ENCODE measurements around the gene OR2T6.
"Not testable (repeated sequence)": the region's sequence is repeated elsewhere in the genome, so short reads cannot be mapped to it uniquely, and the experiment has no call there.

Gene OR2T6, protein sequence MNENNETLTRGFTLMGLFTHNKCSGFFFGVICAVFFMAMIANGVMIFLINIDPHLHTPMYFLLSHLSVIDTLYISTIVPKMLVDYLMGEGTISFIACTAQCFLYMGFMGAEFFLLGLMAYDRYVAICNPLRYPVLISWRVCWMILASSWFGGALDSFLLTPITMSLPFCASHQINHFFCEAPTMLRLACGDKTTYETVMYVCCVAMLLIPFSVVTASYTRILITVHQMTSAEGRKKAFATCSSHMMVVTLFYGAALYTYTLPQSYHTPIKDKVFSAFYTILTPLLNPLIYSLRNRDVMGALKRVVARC

GRCh38 chr1:248375446-248375845, at the start of gene OR2T6:
Gene OR2T6 (plus strand): TSS chr1:248375746. CDS start chr1:248387609, 11,863 bp downstream.
- no peak for DNase-seq

GRCh38 chr1:248343451-248343850, 32.1 kb upstream of the OR2T6 start:
- DNase-seq = no peak

DNA sequence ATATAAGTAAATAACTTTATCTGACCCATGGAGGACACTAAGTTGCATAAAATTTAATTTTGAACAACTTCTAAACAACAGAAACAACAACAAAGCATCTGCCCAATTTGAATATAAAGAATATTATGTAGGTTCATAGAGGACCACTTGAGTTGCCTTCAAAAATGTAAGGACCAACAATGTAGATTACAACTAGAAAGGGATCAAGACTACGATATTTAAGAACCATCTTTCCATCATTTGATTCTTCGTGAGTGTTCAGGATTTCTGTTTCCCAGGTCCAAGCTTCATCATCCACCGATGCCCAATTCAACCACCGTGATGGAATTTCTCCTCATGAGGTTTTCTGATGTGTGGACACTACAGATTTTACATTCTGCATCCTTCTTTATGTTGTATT, 27.1 kb upstream of the OR2T6 start, which contains the start of gene OR14C36:
Gene OR14C36 (plus strand): TSS at position 301 of the 400 bp plus-strand sequence. CDS start 0 bp downstream, at position 301.
- no peak for DNase-seq

GRCh38 chr1:248359415-248359814, 16.1 kb upstream of the OR2T6 start:
- no peak for DNase-seq

DNA sequence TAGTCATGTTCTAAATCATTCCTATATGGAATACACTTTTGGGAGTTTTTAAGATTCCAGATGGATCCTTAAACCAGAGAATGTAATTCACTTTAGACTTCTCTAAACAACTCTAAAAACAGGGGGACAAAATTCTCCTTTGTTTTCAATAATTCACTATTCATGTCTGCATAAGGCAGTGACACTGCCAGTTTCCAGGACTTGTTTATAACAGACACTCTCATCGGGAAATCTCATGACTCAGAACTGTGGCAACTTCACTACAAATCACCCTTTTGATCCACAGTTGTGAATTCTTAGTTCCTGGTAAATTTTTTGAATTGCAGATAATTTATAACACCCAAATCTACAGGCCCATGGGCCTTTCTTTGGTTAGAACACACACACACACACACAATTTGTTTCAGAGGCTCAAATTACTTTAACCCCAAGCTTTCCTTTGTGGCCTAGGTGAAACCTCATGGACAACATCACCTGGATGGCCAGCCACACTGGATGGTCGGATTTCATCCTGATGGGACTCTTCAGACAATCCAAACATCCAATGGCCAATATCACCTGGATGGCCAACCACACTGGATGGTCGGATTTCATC, 14.3 kb upstream of the OR2T6 start, which contains the start of gene OR2T4:
Gene OR2T4 (plus strand): TSS at position 545 of the 595 bp plus-strand sequence. CDS start 0 bp downstream, at position 545.
- DNase-seq = no peak

DNA sequence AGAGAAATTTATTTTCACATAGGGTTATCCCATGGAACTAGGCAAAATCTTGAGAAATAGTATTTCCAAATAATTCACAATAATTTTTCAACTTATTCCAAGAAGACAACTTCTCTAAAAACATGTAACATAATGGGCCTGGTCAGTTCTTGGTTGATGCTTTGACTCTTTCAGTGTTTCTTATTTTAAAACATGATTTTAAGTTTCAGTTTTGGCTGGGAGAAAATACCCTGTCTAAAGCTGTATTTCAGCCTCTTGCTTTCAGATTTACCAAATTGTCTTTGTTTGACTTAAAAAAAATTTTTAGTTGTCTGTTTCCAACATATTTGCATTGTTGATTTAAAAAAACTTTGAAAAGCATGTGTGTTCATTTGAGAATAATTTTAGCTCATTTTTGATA, 8.9 kb upstream of the OR2T6 start:
- DNase-seq = no peak

GRCh38 chr1:248372394-248372793, 3.2 kb upstream of the OR2T6 start:
- peak; percentile 1 for DNase-seq

- DNase-seq = no peak
Measured at GRCh38 chr1:248373761-248374160, 1.8 kb upstream of the OR2T6 start.

- DNase-seq = no peak
Measured at GRCh38 chr1:248376916-248377315, 1.4 kb downstream of the OR2T6 start.

DNA sequence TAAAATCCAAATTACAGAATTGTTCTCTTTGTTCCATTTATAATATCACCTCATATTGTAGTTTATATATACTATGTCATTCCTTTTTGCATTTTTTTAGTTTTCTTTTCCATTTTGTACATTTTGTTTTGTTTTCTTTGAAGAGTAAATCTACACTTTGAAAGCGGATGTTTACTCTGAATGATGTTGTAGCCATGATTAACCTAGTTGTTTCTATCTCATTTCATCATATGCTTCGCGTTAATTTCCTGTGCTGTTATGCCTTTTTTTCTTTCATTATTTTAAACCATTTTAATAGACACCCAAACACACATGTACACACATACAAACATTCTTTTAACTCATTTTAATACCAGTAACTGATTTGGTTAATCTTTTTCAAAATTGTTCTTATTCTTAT, 5.3 kb downstream of the OR2T6 start:
- DNase-seq = no peak

- DNase-seq = no peak
Measured at GRCh38 chr1:248388426-248388825, 12.9 kb downstream of the OR2T6 start.

DNA sequence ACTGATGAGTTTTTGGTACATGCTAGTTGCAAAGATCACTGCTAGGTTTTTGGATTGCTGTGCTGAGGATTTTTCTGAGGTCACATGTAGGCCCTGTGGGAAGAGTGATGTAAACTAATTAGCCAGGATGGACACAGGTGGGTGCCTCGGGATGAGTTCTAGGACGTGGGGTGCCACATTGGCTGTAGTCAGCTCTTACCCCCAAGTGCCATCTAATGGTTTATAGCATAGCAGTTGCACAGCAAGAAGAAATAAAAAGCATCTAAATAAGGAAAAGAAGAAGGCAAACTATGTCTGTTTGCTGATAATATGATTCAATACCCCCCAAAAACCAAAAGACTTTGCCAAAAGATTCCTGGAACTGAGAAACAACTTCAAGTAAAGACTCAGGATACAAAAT, 17.5 kb downstream of the OR2T6 start:
- no peak for DNase-seq

DNA sequence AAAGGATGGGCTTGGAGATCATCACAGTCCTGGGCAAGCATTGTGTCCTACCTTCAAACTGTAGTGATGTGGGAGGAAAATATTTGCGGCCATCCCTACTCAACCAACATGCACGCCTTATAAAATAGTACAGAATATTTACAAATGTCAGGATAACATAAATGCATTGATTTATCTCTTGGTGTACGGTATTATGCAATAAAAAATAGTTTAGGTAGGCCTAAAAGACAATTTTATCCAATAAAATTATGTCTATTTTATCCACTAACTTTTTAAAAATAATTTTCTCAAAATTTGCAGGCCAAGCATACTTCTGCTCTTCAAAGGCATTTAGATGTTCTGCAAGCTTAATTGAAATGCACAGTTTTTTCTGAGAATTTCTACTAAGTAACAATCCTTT, 27.2 kb downstream of the OR2T6 start, which contains the start of gene OR2T1:
Gene OR2T1 (plus strand): TSS at position 301 of the 400 bp plus-strand sequence. CDS start 3,100 bp downstream, outside the sequence.
- no peak for DNase-seq

DNA sequence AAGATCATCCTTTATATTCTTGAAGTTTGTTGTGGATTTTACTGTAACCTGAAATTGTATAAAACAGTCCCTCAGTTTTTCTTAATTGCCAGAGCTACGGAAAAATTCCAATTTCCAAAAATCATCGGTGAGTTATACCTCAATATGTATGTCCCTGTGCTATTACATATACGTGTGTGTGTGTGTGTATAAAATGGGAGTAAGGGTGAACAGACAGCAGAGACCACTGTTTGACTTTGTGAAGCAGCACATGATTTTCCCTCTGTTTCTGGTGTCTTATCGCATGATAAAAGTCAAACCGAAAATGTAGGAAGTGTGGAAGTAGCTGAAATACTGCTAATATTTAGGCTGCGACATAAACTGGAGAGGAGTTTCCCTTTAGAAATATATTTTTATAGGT, 28.5 kb downstream of the OR2T6 start:
- DNase-seq = peak; percentile 3

DNA sequence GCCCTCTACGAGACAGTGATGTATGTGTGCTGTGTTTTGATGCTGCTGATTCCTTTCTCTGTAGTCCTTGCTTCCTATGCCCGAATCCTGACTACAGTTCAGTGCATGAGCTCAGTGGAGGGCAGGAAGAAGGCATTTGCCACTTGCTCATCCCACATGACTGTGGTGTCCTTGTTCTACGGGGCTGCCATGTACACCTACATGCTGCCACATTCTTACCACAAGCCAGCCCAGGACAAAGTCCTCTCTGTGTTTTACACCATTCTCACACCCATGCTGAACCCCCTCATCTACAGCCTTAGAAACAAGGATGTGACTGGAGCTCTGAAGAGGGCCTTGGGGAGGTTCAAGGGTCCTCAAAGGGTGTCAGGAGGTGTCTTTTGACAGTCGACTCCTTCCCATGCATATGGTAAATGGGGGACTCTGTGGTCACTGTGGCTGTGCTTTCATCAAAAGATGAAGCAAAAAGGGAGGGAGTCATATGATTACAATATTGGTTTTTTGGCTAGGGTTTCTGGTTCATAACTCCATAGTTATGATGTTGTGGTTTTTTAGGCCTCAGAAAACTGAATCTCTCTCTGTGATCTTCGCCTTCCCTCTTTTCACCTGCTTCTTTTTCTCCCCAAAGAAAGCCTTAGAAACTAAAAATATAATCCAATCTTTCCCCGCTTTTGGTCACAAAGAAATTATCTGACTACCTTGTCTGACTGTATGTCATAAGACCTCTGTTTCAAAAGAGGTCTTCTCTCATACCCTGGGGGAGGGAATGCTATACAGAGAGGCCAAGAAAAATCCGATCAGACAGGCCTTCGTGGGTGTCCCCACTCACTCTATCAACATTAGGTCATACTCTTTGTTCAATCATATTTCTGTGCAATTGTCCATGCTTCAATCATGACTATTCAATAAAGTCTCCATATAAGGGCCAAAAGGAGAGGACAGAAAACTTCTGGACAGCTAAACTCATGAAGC, 31.5 kb downstream of the OR2T6 start:
- DNase-seq = no peak

- DNase-seq = no peak
Measured at GRCh38 chr1:248416226-248416625, 40.7 kb downstream of the OR2T6 start.

- no peak for DNase-seq
Measured at GRCh38 chr1:248417854-248418253, 42.3 kb downstream of the OR2T6 start.

DNA sequence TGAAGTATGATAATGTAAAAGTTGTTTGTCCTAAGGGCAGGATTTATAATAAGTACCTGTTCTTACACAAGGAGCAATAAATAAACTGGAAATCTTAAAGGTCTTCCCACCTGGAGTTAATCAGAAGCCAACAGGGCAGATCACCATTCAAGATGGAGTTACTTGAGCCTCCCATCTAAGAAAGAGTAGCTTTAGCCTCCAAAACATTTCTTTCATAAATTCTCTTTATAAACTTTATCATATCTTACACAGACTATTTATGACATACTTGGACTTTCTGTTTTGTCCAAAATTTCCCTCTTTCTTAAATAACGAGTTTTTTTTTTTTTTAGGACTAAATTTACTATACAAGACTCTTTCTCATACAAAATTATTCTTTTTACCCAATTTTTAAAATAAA, 45.8 kb downstream of the OR2T6 start:
- no peak for DNase-seq

GRCh38 chr1:248427526-248428191, 52.1 kb downstream of the OR2T6 start:
- DNase-seq = not testable (repeated sequence)

DNA sequence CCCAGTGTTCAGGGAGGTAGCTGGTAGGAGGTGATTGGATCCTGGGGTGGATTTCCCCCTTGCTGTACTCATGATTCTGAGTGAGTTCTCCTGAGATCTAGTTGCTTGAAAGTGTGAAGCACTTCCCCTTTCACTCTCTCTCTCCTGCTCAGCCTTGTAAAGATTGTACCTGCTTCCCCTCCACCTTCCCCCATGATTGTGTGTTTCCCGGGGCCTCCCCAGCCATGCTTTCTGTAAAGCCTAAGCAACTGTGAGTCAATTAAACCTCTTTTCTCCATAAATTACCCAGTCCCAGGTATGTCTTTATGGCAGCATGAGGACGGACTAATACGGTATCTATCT, 52.6 kb downstream of the OR2T6 start:
- DNase-seq = not testable (repeated sequence)

GRCh38 chr1:248431683-248432082, 56.1 kb downstream of the OR2T6 start:
- not testable (repeated sequence) for DNase-seq

- not testable (repeated sequence) for DNase-seq
Measured at GRCh38 chr1:248432201-248432600, 56.7 kb downstream of the OR2T6 start.
